SK-N-SH (cell line): ENCODE data around the gene CATSPERD. TPM values are rescaled to one million over a fixed set of nuclear protein-coding genes. Genes with fewer than 3 reads are reported as not detected.

Experiments
- CTCF ChIA-PET: fragments of 300-600, 350-600 bp; formaldehyde crosslinking; extraction: SDS; loops from one replicate; lab custom pipeline; 2021; lab: Yijun Ruan, JAX
- POLR2A ChIA-PET: fragments of 350-600 bp; sonication (Branson Sonifier 250); formaldehyde crosslinking; extraction: SDS; loops from one replicate; lab custom pipeline; 2020; ENCODE audit warnings: antibody characterized with exemption, inconsistent platforms; lab: Yijun Ruan, JAX
- DNase-seq: peaks from one replicate; pipeline ENCODE4 v3.0.0; 2012
- H2AFZ ChIP-seq: fragments of 200-600 bp; sonication (generic); 2 replicates; pipeline ENCODE4 v1.8.1; 2016; ENCODE audit warnings: antibody characterized with exemption, mild to moderate bottlenecking, low read depth
- H3F3A ChIP-seq: fragments of 200-600 bp; sonication (generic); replicated peaks from 2 replicates; pipeline ENCODE3; 2016; ENCODE audit warnings: antibody characterized with exemption, mild to moderate bottlenecking; ENCODE audit not compliant: insufficient read depth
- H3K27ac ChIP-seq, 2 experiments: fragments of 200-500 bp in 1 of 2; fragments of 200-600 bp in 1 of 2; sonication (Bioruptor generic) in 1 of 2; sonication (generic), shearing (Covaris generic) in 1 of 2; 2 replicates each; pipeline versions ENCODE4 v1.5.1 to v1.6.1; 2014 to 2016; ENCODE audit warnings: low read depth in 2 of 2, inconsistent platforms in 1 of 2, low read length in 1 of 2, mild to moderate bottlenecking in 1 of 2, mixed read lengths in 1 of 2
- H3K27me3 ChIP-seq: fragments of 200-600 bp; sonication (generic), shearing (Covaris generic); 2 replicates; pipeline ENCODE4 v1.6.1; 2016; ENCODE audit warnings: mixed run types; ENCODE audit not compliant: insufficient read depth
- H3K36me3 ChIP-seq, 2 experiments: fragments of 200-500 bp in 1 of 2; fragments of 200-600 bp in 1 of 2; sonication (Bioruptor generic) in 1 of 2; sonication (generic) in 1 of 2; replicated peaks in 1 of 2; 2 replicates each; pipeline versions ENCODE3 to v1.5.1; 2014 to 2016; ENCODE audit warnings: low read length in 1 of 2, mild to moderate bottlenecking in 1 of 2; ENCODE audit not compliant: insufficient read depth in 2 of 2, control insufficient read depth in 1 of 2
- H3K4me1 ChIP-seq, 2 experiments: fragments of 200-500 bp in 1 of 2; fragments of 200-600 bp in 1 of 2; sonication (Bioruptor generic) in 1 of 2; sonication (generic), shearing (Covaris generic) in 1 of 2; 2 replicates each; pipeline versions ENCODE4 v1.5.1 to v1.6.1; 2014 to 2016; ENCODE audit warnings: low read depth in 1 of 2, low read length in 1 of 2, mixed run types in 1 of 2; ENCODE audit not compliant: insufficient read depth in 2 of 2, control insufficient read depth in 1 of 2
- H3K4me2 ChIP-seq: fragments of 200-600 bp; sonication (generic), shearing (Covaris generic); 2 replicates; pipeline ENCODE4 v1.6.1; 2017; ENCODE audit warnings: mixed run types
- H3K4me3 ChIP-seq, 2 experiments: fragments of 200-500 bp in 1 of 2; fragments of 200-600 bp in 1 of 2; sonication (Bioruptor generic) in 1 of 2; sonication (generic), shearing (Covaris generic) in 1 of 2; 2 replicates each; pipeline versions ENCODE4 v1.5.1 to v1.8.1; 2014 to 2016; ENCODE audit warnings: low read depth in 2 of 2, inconsistent platforms in 1 of 2, low read length in 1 of 2, mild to moderate bottlenecking in 1 of 2, mixed read lengths in 1 of 2, moderate library complexity in 1 of 2
- H3K79me2 ChIP-seq: fragments of 200-600 bp; sonication (generic); 2 replicates; pipeline ENCODE4 v1.8.1; 2017; ENCODE audit warnings: mild to moderate bottlenecking; ENCODE audit not compliant: insufficient read depth
- H3K9ac ChIP-seq: fragments of 200-600 bp; sonication (generic); 2 replicates; pipeline ENCODE4 v1.6.1; 2017; ENCODE audit warnings: mixed run types
- H3K9me2 ChIP-seq: fragments of 200-600 bp; sonication (generic); 2 replicates; pipeline ENCODE4 v1.6.1; 2017; ENCODE audit warnings: mixed run types
- H3K9me3 ChIP-seq: fragments of 200-600 bp; sonication (generic); 2 replicates; pipeline ENCODE4 v1.6.1; 2017; ENCODE audit warnings: mixed run types, mild to moderate bottlenecking, moderate library complexity
- H4K20me1 ChIP-seq: fragments of 200-600 bp; sonication (generic); 2 replicates; pipeline ENCODE4 v1.6.1; 2017; ENCODE audit warnings: mild to moderate bottlenecking, mixed run types; ENCODE audit not compliant: insufficient read depth
- FOSL2 ChIP-seq: IDR thresholded peaks from 2 replicates; pipeline ENCODE4 v1.4.0; 2012; ENCODE audit warnings: low read depth, mild to moderate bottlenecking, moderate library complexity, borderline replicate concordance
- NFIC ChIP-seq: IDR thresholded peaks from 2 replicates; pipeline ENCODE4 v1.4.0; 2012; ENCODE audit warnings: borderline replicate concordance
- NRF1 ChIP-seq: IDR thresholded peaks from 2 replicates; pipeline ENCODE4 v1.6.1; 2012; ENCODE audit warnings: low read depth, mild to moderate bottlenecking, low read length
- YY1 ChIP-seq: IDR thresholded peaks from 2 replicates; pipeline ENCODE4 v1.4.0; 2012; ENCODE audit warnings: low read depth, mild to moderate bottlenecking
- WGBS: methylation state at CpG from one replicate; pipeline ENCODE4 v1.1.6; 2017; ENCODE audit warnings: low lambda C conversion rate; 5-methylcytosine and 5-hydroxymethylcytosine counted together
- polyA plus RNA-seq, 3 experiments: library from polyadenylated mRNA; depleted of rRNA; stranded (reverse); fragments of >200 nt; gene quantifications; 2 replicates each; pipeline ENCODE4 v1.2.3, GENCODE V29; 2012
- TF ChIP-seq, protein P1 (sequence below): IDR thresholded peaks from 2 replicates; pipeline ENCODE4 v1.4.0; 2012; ENCODE audit warnings: low read depth
- TF ChIP-seq, protein P2 (sequence below): IDR thresholded peaks from 2 replicates; pipeline ENCODE4 v1.4.0; 2012; ENCODE audit warnings: low read depth, borderline replicate concordance

Gene CATSPERD
- polyA plus RNA-seq, 1 of the 3 experiments (the other 2 are of a cell fraction) = not detected

DNA sequence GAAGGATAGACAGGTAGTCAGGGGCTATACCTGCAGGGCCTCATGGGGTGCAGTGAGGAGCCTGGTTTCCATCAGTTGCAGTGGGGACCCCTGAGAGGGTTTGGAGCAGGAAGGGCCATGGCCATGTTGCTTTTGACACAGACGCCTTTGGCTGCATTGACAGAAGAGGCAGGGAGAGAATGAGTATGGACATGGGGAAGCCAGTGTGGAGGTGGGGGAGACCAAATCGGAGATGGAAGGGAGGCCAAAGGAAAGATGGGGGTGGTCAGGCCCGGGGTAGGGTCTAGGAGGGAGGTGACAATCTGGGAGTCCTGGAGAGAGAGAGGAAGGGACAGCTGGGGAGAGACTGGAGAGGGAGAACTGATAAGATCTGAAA is 38.3 kb upstream of the CATSPERD start:
- no peak overlapping the region for H3K27ac ChIP-seq
- no peaks in the 10 kb centered on the region for H3K27me3 ChIP-seq
- peak overlapping the region; percentile 98 for H3K4me2 ChIP-seq
- POLR2A ChIA-PET = interaction anchor here (0.6 to 1.0 kb wide), 2 partner anchors 8 to 9 kb away, joined by 3 read pairs; partner anchors contain the start of gene RPL36
- H3K4me1 ChIP-seq = peaks cover 4 to 22% of the 10 kb centered on the region in 2 experiments; a peak in 1 of 4 replicates
- H3K4me3 ChIP-seq = peak overlapping the region; percentile 81 to 85; a peak in 3 of 4 replicates
- CTCF ChIA-PET = interaction anchor here (1.2 to 1.6 kb wide), 2 partner anchors 8 to 9 kb away, joined by 3 to 5 read pairs; partner anchors contain the start of gene RPL36
- whole genome bisulfite sequencing = 89% methylated on average over 3 of the region's 3 CpGs
- TF ChIP-seq FOSL2 = no peak
- peaks cover 11% of the 10 kb centered on the region for H3F3A ChIP-seq
- DNase-seq = no peak
- peaks cover 17% of the 10 kb centered on the region for H3K79me2 ChIP-seq
- no peak overlapping the region for H3K9ac ChIP-seq
- no peaks in the 10 kb centered on the region for H4K20me1 ChIP-seq
- H3K9me2 ChIP-seq = no peaks in the 10 kb centered on the region
- H2AFZ ChIP-seq = no peak overlapping the region
- H3K36me3 ChIP-seq = no peaks in the 10 kb centered on the region
- no peaks in the 10 kb centered on the region for H3K9me3 ChIP-seq

DNA sequence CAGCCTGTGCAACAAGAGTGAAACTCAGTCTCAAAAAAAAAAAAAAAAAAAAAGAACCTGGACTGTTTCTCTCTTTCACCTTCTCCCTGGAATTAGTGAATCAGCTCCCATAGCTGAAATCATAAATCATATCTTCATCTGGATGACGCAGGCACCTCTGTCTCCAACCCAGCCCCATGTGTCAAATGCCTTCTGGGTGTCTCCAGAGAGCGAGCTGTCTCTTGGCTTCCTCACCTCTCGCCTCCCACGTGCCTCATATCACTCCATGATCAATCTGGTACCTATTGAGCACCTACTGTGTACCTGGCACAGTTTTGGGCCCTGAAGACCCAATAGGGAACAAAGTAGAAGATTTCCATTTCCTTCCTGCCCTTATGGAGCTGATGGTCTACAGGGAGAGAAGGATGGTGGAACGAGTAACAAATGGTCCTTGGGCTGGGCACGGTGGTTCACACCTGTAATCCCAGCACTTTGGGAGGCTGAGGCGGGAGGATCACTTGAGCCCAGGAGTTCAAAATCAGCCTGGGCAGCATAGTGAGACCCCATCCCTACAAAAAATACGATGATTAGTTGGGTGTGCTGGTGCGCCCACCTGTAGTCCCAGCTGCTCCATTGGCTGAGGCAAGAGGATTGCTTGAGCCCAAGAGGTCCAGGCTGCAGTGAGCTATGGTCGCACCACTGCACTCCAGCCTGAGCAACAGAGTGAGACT is 37.1 kb upstream of the CATSPERD start:
- H3K4me3 ChIP-seq = no peak overlapping the region
- no peak for DNase-seq
- H3K79me2 ChIP-seq = peaks cover 17% of the 10 kb centered on the region
- H4K20me1 ChIP-seq = no peaks in the 10 kb centered on the region
- ChIA-PET POLR2A (no interaction called here), CTCF (interaction anchor here (1.2 kb wide), 1 partner anchor 8 kb away, joined by 3 read pairs; no protein-coding TSS in a partner anchor)
- H3K4me2 ChIP-seq = no peak overlapping the region
- no peak overlapping the region for H3K9ac ChIP-seq
- TF ChIP-seq YY1 (no peak), NFIC (no peak), NRF1 (no peak)
- TF ChIP-seq, protein P1, sequence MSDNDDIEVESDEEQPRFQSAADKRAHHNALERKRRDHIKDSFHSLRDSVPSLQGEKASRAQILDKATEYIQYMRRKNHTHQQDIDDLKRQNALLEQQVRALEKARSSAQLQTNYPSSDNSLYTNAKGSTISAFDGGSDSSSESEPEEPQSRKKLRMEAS = no peak
- TF ChIP-seq, protein P2, sequence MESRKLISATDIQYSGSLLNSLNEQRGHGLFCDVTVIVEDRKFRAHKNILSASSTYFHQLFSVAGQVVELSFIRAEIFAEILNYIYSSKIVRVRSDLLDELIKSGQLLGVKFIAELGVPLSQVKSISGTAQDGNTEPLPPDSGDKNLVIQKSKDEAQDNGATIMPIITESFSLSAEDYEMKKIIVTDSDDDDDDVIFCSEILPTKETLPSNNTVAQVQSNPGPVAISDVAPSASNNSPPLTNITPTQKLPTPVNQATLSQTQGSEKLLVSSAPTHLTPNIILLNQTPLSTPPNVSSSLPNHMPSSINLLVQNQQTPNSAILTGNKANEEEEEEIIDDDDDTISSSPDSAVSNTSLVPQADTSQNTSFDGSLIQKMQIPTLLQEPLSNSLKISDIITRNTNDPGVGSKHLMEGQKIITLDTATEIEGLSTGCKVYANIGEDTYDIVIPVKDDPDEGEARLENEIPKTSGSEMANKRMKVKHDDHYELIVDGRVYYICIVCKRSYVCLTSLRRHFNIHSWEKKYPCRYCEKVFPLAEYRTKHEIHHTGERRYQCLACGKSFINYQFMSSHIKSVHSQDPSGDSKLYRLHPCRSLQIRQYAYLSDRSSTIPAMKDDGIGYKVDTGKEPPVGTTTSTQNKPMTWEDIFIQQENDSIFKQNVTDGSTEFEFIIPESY = no peak
- TF ChIP-seq, all 33 proteins: peak for 0
- H3K27me3 ChIP-seq = no peaks in the 10 kb centered on the region
- no peak overlapping the region for H2AFZ ChIP-seq
- no peaks in the 10 kb centered on the region for H3K9me3 ChIP-seq
- H3F3A ChIP-seq = peaks cover 11% of the 10 kb centered on the region
- 99% methylated on average over 10 of the region's 10 CpGs for WGBS
- H3K36me3 ChIP-seq = no peaks in the 10 kb centered on the region
- H3K4me1 ChIP-seq = peaks cover 4 to 22% of the 10 kb centered on the region in 2 experiments; a peak in 1 of 4 replicates
- H3K9me2 ChIP-seq = no peaks in the 10 kb centered on the region
- H3K27ac ChIP-seq = no peak overlapping the region
